GM21447 (cell line): ENCODE measurements around the gene SSMEM1.
"Not testable (repeated sequence)": the region's sequence is repeated elsewhere in the genome, so short reads cannot be mapped to it uniquely, and the experiment has no call there.

Experiments used
- ATAC-seq: cut with Tn5 transposase; IDR thresholded peaks from one replicate; pipeline ENCODE4 v1.9.1; 2021; ENCODE audit not compliant: unreplicated experiment

The SSMEM1 gene

GRCh38 chr7:130243486-130243885, 35.8 kb downstream of the SSMEM1 start:
- ATAC-seq: not testable (repeated sequence)

GRCh38 chr7:130246491-130246890, 38.8 kb downstream of the SSMEM1 start:
- ATAC-seq: not testable (repeated sequence)

DNA sequence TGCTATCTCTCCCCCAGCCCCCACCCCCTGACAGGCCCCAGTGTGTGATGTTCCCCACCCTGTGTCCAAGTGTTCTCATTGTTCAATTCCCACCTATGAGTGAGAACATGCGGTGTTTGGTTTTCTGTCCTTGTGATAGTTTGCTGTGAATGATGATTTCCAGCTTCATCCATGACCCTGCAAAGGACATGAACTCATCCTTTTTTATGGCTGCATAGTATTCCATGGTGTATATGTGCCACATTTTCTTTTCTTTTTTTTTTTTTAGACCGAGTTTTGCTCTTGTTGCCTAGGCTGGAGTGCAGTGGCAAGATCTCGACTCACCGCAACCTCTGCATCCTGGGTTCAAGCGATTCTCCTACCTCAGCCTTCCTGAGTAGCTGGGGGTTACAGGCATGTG, 41.2 kb downstream of the SSMEM1 start:
- not testable (repeated sequence) for ATAC-seq

DNA sequence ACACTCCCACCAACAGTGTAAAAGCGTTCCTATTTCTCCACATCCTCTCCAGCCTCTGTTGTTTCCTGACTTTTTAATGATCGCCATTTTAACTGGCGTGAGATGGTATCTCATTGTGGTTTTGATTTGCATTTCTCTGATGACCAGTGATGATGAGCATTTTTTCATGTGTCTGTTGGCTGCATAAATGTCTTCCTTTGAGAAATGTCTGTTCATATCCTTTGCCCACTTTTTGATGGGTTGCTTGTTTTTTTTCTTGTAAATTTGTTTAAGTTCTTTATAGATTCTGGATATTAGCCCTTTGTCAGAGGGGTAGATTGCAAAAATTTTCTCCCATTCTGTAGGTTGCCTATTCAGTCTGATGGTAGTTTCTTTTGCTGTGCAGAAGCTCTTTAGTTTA, 42.0 kb downstream of the SSMEM1 start:
- ATAC-seq: not testable (repeated sequence)

DNA sequence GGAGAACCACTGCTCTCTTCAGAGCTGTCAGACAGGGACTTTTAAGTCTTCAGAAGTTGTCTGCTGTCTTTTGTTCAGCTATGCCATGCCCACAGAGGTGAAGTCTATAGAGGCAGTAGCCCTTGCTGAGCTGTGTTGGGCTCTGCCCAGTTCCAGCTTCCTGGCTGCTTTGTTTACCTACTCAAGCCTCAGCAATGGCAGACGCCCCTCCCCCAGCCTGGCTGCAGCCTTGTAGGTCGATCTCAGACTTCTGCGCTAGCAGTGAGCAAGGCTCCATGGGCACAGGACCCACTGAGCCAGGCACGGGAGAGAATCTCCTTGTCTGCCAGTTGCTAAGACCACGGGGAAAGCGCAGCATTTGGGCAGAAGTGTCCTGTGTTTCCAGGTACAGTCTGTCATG, 46.9 kb downstream of the SSMEM1 start:
- no peak for ATAC-seq

GRCh38 chr7:130256704-130257103, 49.0 kb downstream of the SSMEM1 start:
- ATAC-seq: no peak

- no peak for ATAC-seq
These were observed 50.9 kb downstream of the SSMEM1 start for GRCh38 chr7:130258494-130259078.

DNA sequence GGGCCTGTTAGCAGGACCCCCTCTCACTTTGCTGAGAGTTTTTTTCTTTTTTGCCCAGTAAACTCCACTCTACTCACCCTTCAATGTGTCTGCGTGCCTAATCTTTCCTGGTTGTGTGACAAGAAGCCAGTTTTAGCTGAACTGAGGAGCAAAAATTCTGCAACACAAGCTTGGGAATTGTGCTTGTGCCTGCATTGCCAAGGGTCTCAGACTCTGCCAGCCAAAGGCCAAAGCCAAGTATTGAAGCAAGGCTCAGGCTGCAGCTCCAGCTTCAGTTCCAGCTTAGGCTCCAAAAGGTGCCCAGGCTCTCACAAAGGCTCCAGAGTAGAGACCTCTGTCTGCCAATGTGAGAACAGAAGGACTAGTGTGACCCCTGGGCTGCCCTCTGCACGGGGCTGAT, 54.8 kb downstream of the SSMEM1 start:
- ATAC-seq: no peak

DNA sequence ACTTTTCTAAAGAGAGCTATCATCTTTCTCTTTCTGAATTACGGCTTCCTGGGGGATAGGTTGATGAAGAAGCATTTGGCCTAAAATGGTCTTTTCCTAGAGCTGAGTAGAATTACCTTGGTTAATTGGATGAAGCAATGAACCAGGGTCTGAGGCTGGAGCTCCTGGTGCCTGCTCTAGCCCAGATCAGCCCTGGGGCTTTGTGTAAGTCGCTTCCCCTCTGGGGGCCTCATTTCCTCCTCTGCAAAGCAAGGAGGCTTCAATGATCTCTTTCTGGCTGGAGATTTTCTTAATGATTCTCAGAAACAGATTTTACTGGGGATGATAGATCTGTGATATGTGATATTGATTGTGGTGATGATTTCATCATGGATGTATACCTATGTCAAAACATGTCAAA, 55.5 kb downstream of the SSMEM1 start:
- no peak for ATAC-seq
